Esophagus muscularis mucosa (tissue), 4 donors: ENCODE measurements around the gene ADGRB3.

Experiments used
- EP300 ChIP-seq: sonication (generic); formaldehyde crosslinking; IDR thresholded peaks from one replicate; pipeline ENCODE4 v1.6.1; 2017; ENCODE audit warnings: antibody characterized with exemption
- POLR2A ChIP-seq: fragments of 450-650 bp; IDR thresholded peaks from one replicate; pipeline ENCODE4 v1.6.1; 2017; ENCODE audit warnings: antibody characterized with exemption, moderate library complexity, mild to moderate bottlenecking, low read depth
- POLR2AphosphoS5 ChIP-seq, 2 donors: sonication (generic); formaldehyde crosslinking; IDR thresholded peaks; one replicate each; pipeline ENCODE4 v1.6.1; 2017; ENCODE audit warnings: antibody characterized with exemption in 2 of 2
- TF ChIP-seq, protein P1 (sequence below), 3 experiments: fragments of 200-600 bp in 2 of 3; fragments of 450-650 bp in 1 of 3; sonication (generic) in 2 of 3; IDR thresholded peaks; one replicate each; pipeline ENCODE4 v1.5.1; 2017 to 2019; ENCODE audit warnings: antibody characterized with exemption in 3 of 3, mild to moderate bottlenecking in 2 of 3, moderate library complexity in 1 of 3

- TF ChIP-seq, protein P1, sequence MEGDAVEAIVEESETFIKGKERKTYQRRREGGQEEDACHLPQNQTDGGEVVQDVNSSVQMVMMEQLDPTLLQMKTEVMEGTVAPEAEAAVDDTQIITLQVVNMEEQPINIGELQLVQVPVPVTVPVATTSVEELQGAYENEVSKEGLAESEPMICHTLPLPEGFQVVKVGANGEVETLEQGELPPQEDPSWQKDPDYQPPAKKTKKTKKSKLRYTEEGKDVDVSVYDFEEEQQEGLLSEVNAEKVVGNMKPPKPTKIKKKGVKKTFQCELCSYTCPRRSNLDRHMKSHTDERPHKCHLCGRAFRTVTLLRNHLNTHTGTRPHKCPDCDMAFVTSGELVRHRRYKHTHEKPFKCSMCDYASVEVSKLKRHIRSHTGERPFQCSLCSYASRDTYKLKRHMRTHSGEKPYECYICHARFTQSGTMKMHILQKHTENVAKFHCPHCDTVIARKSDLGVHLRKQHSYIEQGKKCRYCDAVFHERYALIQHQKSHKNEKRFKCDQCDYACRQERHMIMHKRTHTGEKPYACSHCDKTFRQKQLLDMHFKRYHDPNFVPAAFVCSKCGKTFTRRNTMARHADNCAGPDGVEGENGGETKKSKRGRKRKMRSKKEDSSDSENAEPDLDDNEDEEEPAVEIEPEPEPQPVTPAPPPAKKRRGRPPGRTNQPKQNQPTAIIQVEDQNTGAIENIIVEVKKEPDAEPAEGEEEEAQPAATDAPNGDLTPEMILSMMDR (IDR thresholded peaks at IDR 0.05) = no peak
- TF ChIP-seq POLR2A = no peak
- TF ChIP-seq EP300 = no peak
- TF ChIP-seq POLR2AphosphoS5 (IDR thresholded peaks at IDR 0.05) = no peak
These were observed 625.9 kb downstream of the ADGRB3 start for GRCh38 chr6:69261010-69261409.
